SU-DHL-6 (cell line): ENCODE results near the gene NFKBIZ.

Experiments used
- CTCF ChIP-seq: fragments of 200-600 bp; sonication (generic); IDR thresholded peaks from one replicate; pipeline ENCODE4 v1.5.1; 2017; ENCODE audit warnings: antibody characterized with exemption, mild to moderate bottlenecking, low read length, moderate library complexity; ENCODE audit not compliant: insufficient read depth, poor library complexity, severe bottlenecking
- EZH2phosphoT487 ChIP-seq: fragments of 200-600 bp; sonication (generic), shearing (Covaris generic); conservative IDR thresholded peaks from 2 replicates; pipeline ENCODE4 v1.6.1; 2018; ENCODE audit warnings: mild to moderate bottlenecking, antibody characterized with exemption, low read length, moderate library complexity, mixed read lengths

- TF ChIP-seq CTCF, result no peak
- TF ChIP-seq EZH2phosphoT487, result no peak
These were observed 20.4 kb upstream of the NFKBIZ start for GRCh38 chr3:101828691-101829436.
